ENCODE measurements around the gene VEGFB. TPM values are rescaled to one million over a fixed set of nuclear protein-coding genes. Genes with fewer than 3 reads are reported as not detected.
A peak's percentile ranks its signal among the peaks of the same experiment; 100 is the strongest.

Gene VEGFB
- total RNA-seq, 1 donor from 2014 or later, result 66.7 TPM

- Mint-ChIP-seq H3K27me3 (no peaks in the 10 kb centered on the region), H3K4me1 (peaks cover 23% of the 10 kb centered on the region), H3K4me3 (peak overlapping the region; percentile 86), H3K36me3 (ENCODE audit: low read depth) (peaks cover 3% of the 10 kb centered on the region), H3K9me3 (no peaks in the 10 kb centered on the region), H3K27ac (peak overlapping the region; percentile 34)
- no peak for DNase-seq
- intact Hi-C loops (cut with micrococcal nuclease), result loop anchor here (10.0 kb wide), 1 partner anchor 1645 kb away; the partner anchor contains the start of gene MTA2
These were observed 15.4 kb downstream of the VEGFB start for GRCh38 chr11:64249563-64250414.

GRCh38 chr11:64250415-64251015 lies 16.1 kb downstream of the VEGFB start:
- Mint-ChIP-seq H3K36me3 (ENCODE audit: low read depth) (peaks cover 6% of the 10 kb centered on the region), H3K27me3 (no peaks in the 10 kb centered on the region), H3K4me1 (peaks cover 23% of the 10 kb centered on the region), H3K9me3 (no peaks in the 10 kb centered on the region), H3K4me3 (peak overlapping the region; percentile 86), H3K27ac (no peak overlapping the region)
- DNase-seq, result no peak
- intact Hi-C loops (cut with micrococcal nuclease), result loop anchor here (1.0 kb wide), 2 partner anchors 18 to 54 kb away; no protein-coding TSS in a partner anchor

- Mint-ChIP-seq H3K36me3 (ENCODE audit: low read depth) (peaks cover 6% of the 10 kb centered on the region), H3K4me1 (peaks cover 23% of the 10 kb centered on the region), H3K27ac (peak within 1 kb of the TSS; percentile 82), H3K9me3 (no peaks in the 10 kb centered on the region), H3K4me3 (peak within 1 kb of the TSS; percentile 95), H3K27me3 (no peaks in the 10 kb centered on the region)
- intact Hi-C loops (cut with micrococcal nuclease), result loop anchor here (1.0 kb wide), 2 partner anchors 17 to 53 kb away; no protein-coding TSS in a partner anchor
- DNase-seq, result peak; percentile 90
These were observed 16.8 kb downstream of the VEGFB start, which contains the start of gene PLCB3 for GRCh38 chr11:64251016-64251752. Gene PLCB3 (plus strand): TSS chr11:64251530. CDS start chr11:64251650, 120 bp downstream.

- H3K4me3 Mint-ChIP-seq, result peak overlapping the region; percentile 95
- peaks cover 8% of the 10 kb centered on the region for H3K36me3 Mint-ChIP-seq (ENCODE audit: low read depth)
- peaks cover 23% of the 10 kb centered on the region for H3K4me1 Mint-ChIP-seq
- no peaks in the 10 kb centered on the region for H3K27me3 Mint-ChIP-seq
- H3K27ac Mint-ChIP-seq, result peak overlapping the region; percentile 82
- DNase-seq, result no peak
- H3K9me3 Mint-ChIP-seq, result no peaks in the 10 kb centered on the region
- intact Hi-C loops (cut with micrococcal nuclease), result loop anchor here (1.0 kb wide), 2 partner anchors 17 to 53 kb away; no protein-coding TSS in a partner anchor
These were observed 17.3 kb downstream of the VEGFB start for GRCh38 chr11:64251753-64252002.

GRCh38 chr11:64252003-64252872 lies 17.9 kb downstream of the VEGFB start:
- peak overlapping the region; percentile 82 for H3K27ac Mint-ChIP-seq
- H3K4me3 Mint-ChIP-seq, result peak overlapping the region; percentile 95
- peaks cover 23% of the 10 kb centered on the region for H3K4me1 Mint-ChIP-seq
- peak; percentile 79 for DNase-seq
- peaks cover 9% of the 10 kb centered on the region for H3K36me3 Mint-ChIP-seq (ENCODE audit: low read depth)
- intact Hi-C loops (cut with micrococcal nuclease), result no loop called here
- no peaks in the 10 kb centered on the region for H3K9me3 Mint-ChIP-seq
- no peaks in the 10 kb centered on the region for H3K27me3 Mint-ChIP-seq

GRCh38 chr11:64253043-64253442 lies 18.7 kb downstream of the VEGFB start:
- H3K27me3 Mint-ChIP-seq, result no peaks in the 10 kb centered on the region
- intact Hi-C loops (cut with micrococcal nuclease), result no loop called here
- DNase-seq, result no peak
- H3K9me3 Mint-ChIP-seq, result no peaks in the 10 kb centered on the region
- no peak overlapping the region for H3K27ac Mint-ChIP-seq
- H3K4me3 Mint-ChIP-seq, result no peak overlapping the region
- peaks cover 15% of the 10 kb centered on the region for H3K36me3 Mint-ChIP-seq (ENCODE audit: low read depth)
- peaks cover 19% of the 10 kb centered on the region for H3K4me1 Mint-ChIP-seq

GRCh38 chr11:64253481-64253880 lies 19.1 kb downstream of the VEGFB start:
- Mint-ChIP-seq H3K4me1 (peaks cover 19% of the 10 kb centered on the region), H3K4me3 (no peak overlapping the region), H3K36me3 (ENCODE audit: low read depth) (peaks cover 17% of the 10 kb centered on the region), H3K27me3 (no peaks in the 10 kb centered on the region), H3K27ac (no peak overlapping the region), H3K9me3 (no peaks in the 10 kb centered on the region)
- intact Hi-C loops (cut with micrococcal nuclease), result no loop called here
- DNase-seq, result no peak

- intact Hi-C loops (cut with micrococcal nuclease), result no loop called here
These were observed 19.9 kb downstream of the VEGFB start for GRCh38 chr11:64254326-64254725.

GRCh38 chr11:64255135-64256128 lies 21.0 kb downstream of the VEGFB start:
- H3K27me3 Mint-ChIP-seq, result no peaks in the 10 kb centered on the region
- peaks cover 32% of the 10 kb centered on the region for H3K36me3 Mint-ChIP-seq (ENCODE audit: low read depth)
- H3K4me3 Mint-ChIP-seq, result no peak overlapping the region
- DNase-seq, result no peak
- intact Hi-C loops (cut with micrococcal nuclease), result no loop called here
- peaks cover 25% of the 10 kb centered on the region for H3K4me1 Mint-ChIP-seq
- H3K27ac Mint-ChIP-seq, result no peak overlapping the region
- H3K9me3 Mint-ChIP-seq, result no peaks in the 10 kb centered on the region

More at GRCh38 chr11:64254326-64254725, 19.9 kb downstream of the VEGFB start:
- Mint-ChIP-seq H3K27ac (no peak overlapping the region), H3K36me3 (ENCODE audit: low read depth) (peaks cover 22% of the 10 kb centered on the region), H3K4me1 (peaks cover 19% of the 10 kb centered on the region), H3K4me3 (no peak overlapping the region), H3K9me3 (no peaks in the 10 kb centered on the region), H3K27me3 (no peaks in the 10 kb centered on the region)
- no peak for DNase-seq

- intact Hi-C loops (cut with micrococcal nuclease), result no loop called here
- Mint-ChIP-seq H3K4me1 (peaks cover 20% of the 10 kb centered on the region), H3K4me3 (no peak overlapping the region), H3K36me3 (ENCODE audit: low read depth) (peaks cover 32% of the 10 kb centered on the region), H3K27me3 (no peaks in the 10 kb centered on the region), H3K9me3 (no peaks in the 10 kb centered on the region), H3K27ac (no peak overlapping the region)
- DNase-seq, result no peak
These were observed 21.9 kb downstream of the VEGFB start for GRCh38 chr11:64256300-64256699.

- intact Hi-C loops (cut with micrococcal nuclease), result no loop called here
- no peaks in the 10 kb centered on the region for H3K27me3 Mint-ChIP-seq
- no peak for DNase-seq
- no peak overlapping the region for H3K4me3 Mint-ChIP-seq
- H3K4me1 Mint-ChIP-seq, result peaks cover 14% of the 10 kb centered on the region
- no peak overlapping the region for H3K27ac Mint-ChIP-seq
- H3K9me3 Mint-ChIP-seq, result no peaks in the 10 kb centered on the region
- H3K36me3 Mint-ChIP-seq (ENCODE audit: low read depth), result peaks cover 40% of the 10 kb centered on the region
These were observed 24.0 kb downstream of the VEGFB start for GRCh38 chr11:64258356-64258755.

GRCh38 chr11:64258946-64259532 lies 24.7 kb downstream of the VEGFB start:
- H3K9me3 Mint-ChIP-seq, result no peaks in the 10 kb centered on the region

More at GRCh38 chr11:64258946-64259532, 24.7 kb downstream of the VEGFB start:
- Mint-ChIP-seq H3K36me3 (ENCODE audit: low read depth) (peaks cover 38% of the 10 kb centered on the region), H3K27ac (no peak overlapping the region), H3K27me3 (no peaks in the 10 kb centered on the region), H3K4me3 (no peak overlapping the region), H3K4me1 (peaks cover 12% of the 10 kb centered on the region)
- intact Hi-C loops (cut with micrococcal nuclease), result no loop called here
- DNase-seq, result no peak

Data from activated CD4-positive, alpha-beta T cell treated with anti-CD3 and anti-CD28 coated beads, Interleukin-2, amount 10 ng/mL, durations not matched to agents 24 days and 14 days (primary cell).